ENCODE measurements around the gene CTIF. TPM values are rescaled to one million over a fixed set of nuclear protein-coding genes. Genes with fewer than 3 reads are reported as not detected.
A peak's percentile ranks its signal among the peaks of the same experiment; 100 is the strongest.

CTIF gene
- total and polyA plus RNA-seq, 2 experiments from 2014 or later, result 8.6 to 14.4 TPM

DNA sequence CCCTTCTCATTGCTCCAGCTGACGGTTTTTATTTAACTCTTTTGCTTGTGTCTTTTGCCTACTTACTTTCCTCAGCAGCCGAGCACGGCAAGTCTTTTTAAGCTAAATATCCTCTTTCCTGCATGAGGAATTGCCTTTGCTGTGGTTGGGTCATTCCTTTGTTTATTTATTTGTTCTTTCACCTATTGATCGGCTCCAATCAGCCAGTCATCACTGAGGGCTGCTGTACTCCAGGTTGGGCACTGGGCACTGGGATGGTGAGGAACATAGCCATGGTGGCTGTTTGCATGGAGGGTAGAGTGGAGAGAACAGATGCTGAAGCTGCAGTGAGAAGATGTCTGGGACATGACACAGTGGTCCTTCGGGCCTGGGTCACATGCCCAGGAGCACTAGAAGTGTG, 105.2 kb downstream of the CTIF start (continued):
- TF ChIP-seq, protein P1, sequence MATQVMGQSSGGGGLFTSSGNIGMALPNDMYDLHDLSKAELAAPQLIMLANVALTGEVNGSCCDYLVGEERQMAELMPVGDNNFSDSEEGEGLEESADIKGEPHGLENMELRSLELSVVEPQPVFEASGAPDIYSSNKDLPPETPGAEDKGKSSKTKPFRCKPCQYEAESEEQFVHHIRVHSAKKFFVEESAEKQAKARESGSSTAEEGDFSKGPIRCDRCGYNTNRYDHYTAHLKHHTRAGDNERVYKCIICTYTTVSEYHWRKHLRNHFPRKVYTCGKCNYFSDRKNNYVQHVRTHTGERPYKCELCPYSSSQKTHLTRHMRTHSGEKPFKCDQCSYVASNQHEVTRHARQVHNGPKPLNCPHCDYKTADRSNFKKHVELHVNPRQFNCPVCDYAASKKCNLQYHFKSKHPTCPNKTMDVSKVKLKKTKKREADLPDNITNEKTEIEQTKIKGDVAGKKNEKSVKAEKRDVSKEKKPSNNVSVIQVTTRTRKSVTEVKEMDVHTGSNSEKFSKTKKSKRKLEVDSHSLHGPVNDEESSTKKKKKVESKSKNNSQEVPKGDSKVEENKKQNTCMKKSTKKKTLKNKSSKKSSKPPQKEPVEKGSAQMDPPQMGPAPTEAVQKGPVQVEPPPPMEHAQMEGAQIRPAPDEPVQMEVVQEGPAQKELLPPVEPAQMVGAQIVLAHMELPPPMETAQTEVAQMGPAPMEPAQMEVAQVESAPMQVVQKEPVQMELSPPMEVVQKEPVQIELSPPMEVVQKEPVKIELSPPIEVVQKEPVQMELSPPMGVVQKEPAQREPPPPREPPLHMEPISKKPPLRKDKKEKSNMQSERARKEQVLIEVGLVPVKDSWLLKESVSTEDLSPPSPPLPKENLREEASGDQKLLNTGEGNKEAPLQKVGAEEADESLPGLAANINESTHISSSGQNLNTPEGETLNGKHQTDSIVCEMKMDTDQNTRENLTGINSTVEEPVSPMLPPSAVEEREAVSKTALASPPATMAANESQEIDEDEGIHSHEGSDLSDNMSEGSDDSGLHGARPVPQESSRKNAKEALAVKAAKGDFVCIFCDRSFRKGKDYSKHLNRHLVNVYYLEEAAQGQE (IDR thresholded peaks at IDR 0.05; ENCODE audit: unreplicated experiment), result no peak

DNA sequence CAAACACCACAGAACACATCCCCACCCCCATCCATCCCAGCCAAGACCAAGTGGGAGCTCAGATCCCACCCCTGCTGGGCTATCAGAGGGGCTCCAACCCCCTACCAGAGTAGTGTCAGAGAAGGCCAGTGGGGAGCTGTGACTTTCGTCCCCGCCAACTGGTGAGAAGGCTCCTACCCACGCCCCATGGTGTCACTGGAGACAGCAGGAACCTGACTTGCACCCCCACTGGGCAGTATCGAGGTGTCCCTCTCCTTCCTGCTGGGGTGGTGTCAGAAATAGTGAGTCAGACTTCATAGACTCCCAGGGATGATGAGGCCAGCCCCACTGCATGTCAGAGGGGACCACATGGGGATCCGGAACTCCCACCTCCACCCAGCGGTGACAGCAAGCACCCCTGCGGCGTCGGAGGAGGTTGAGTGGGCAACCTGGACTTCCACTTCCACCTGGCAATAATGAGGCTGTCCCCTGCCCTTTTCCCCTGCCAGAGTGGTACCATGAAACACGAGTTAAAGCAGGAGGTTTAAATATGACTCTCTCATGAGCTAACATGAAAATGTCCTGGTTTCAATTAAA, 106.7 kb downstream of the CTIF start:
- ATAC-seq (no peak), DNase-seq (ENCODE audit: low spot score) (no peak)
- Mint-ChIP-seq H3K9me3 (peaks cover 3% of the 10 kb centered on the region; the same call in 2 of the 3 replicates), H3K27ac (0 out of 2 replicates have a peak overlapping the region, but pooled peaks have one; percentile 58), H3K4me3 (no peak overlapping the region), H3K4me1 (peaks cover 17% of the 10 kb centered on the region), H3K36me3 (ENCODE audit: low read depth) (peaks cover 6% of the 10 kb centered on the region; the same call in 2 of the 3 replicates), H3K27me3 (ENCODE audit: insufficient read depth, low read depth, poor library complexity) (peaks cover 4% of the 10 kb centered on the region)
- Histone ChIP-seq H3K4me1 (ENCODE audit: insufficient read depth) (no peaks in the 10 kb centered on the region), H2AFZ (no peak overlapping the region), H3K9me2 (ENCODE audit: insufficient read depth) (no peaks in the 10 kb centered on the region), H3K27me3 (ENCODE audit: insufficient read depth) (no peaks in the 10 kb centered on the region), H3K36me3 (ENCODE audit: insufficient read depth) (no peaks in the 10 kb centered on the region), H3K79me2 (replicated peaks; ENCODE audit: insufficient read depth) (no peaks in the 10 kb centered on the region), H3F3A (replicated peaks; ENCODE audit: low read depth) (no peaks in the 10 kb centered on the region), H4K20me1 (replicated peaks; ENCODE audit: insufficient read depth) (0 out of 2 replicates have a peak, but pooled peaks cover 3% of the 10 kb centered on the region), H3K4me2 (no peak overlapping the region), H3K27ac (ENCODE audit: low read depth) (no peak overlapping the region), H3K4me3 (no peak overlapping the region)
- TF ChIP-seq STAT1 (IDR thresholded peaks at IDR 0.05; ENCODE audit: unreplicated experiment), result no peak
- TF ChIP-seq EZH2 (IDR thresholded peaks at IDR 0.05; ENCODE audit: low read depth, unreplicated experiment), result no peak
- TF ChIP-seq ZNF114 (CRISPR knock-in tag; IDR thresholded peaks at IDR 0.05), result no peak
- no peak for TF ChIP-seq ZNF331 (CRISPR knock-in tag; IDR thresholded peaks at IDR 0.05; ENCODE audit: low read depth)
- no peak for TF ChIP-seq CTCF (conservative IDR thresholded peaks at IDR 0.05; ENCODE audit: low read depth in 2 of 2)
- no peak for TF ChIP-seq JUNB (IDR thresholded peaks at IDR 0.05; ENCODE audit: unreplicated experiment)
- no peak for TF ChIP-seq ZNF462 (CRISPR knock-in tag; IDR thresholded peaks at IDR 0.05)
